Mesendoderm (in vitro differentiated cells): ENCODE results near the gene PTPRM.

Experiments used
- DNase-seq: peaks from one replicate; pipeline ENCODE4 v3.0.0; 2013
- H2AK5ac ChIP-seq: 2 replicates; pipeline ENCODE4 v1.6.1; 2013; ENCODE audit warnings: low read length, inconsistent platforms
- H2BK120ac ChIP-seq: 2 replicates; pipeline ENCODE4 v1.6.1; 2013; ENCODE audit warnings: low read depth, mild to moderate bottlenecking, low read length, moderate library complexity, mixed read lengths
- H2BK15ac ChIP-seq: replicated peaks from 2 replicates; pipeline ENCODE4 v1.6.1; 2013; ENCODE audit warnings: low read depth, mild to moderate bottlenecking, moderate library complexity
- H2BK5ac ChIP-seq: 2 replicates; pipeline ENCODE4 v1.6.1; 2013; ENCODE audit warnings: low read length, inconsistent platforms
- H3K18ac ChIP-seq: 2 replicates; pipeline ENCODE4 v1.6.1; 2013; ENCODE audit warnings: mild to moderate bottlenecking, low read length, mixed read lengths
- H3K23ac ChIP-seq: one replicate; pipeline ENCODE4 v1.6.1; 2013; ENCODE audit warnings: low read length
- H3K27ac ChIP-seq: 2 replicates; pipeline ENCODE4 v1.5.1; 2013; ENCODE audit warnings: low read depth, mild to moderate bottlenecking, inconsistent platforms, low read length, moderate library complexity
- H3K27me3 ChIP-seq: 2 replicates; pipeline ENCODE4 v1.6.1; 2013; ENCODE audit warnings: low read length, control low read depth, mild to moderate bottlenecking, inconsistent platforms; ENCODE audit not compliant: insufficient read depth, poor library complexity
- H3K36me3 ChIP-seq: 2 replicates; pipeline ENCODE4 v1.6.1; 2013; ENCODE audit warnings: low read length, inconsistent platforms; ENCODE audit not compliant: control insufficient read depth, insufficient read depth
- H3K4ac ChIP-seq: one replicate; pipeline ENCODE4 v1.6.1; 2013; ENCODE audit warnings: low read depth, mild to moderate bottlenecking, low read length, moderate library complexity
- H3K4me1 ChIP-seq: 2 replicates; pipeline ENCODE4 v1.6.1; 2013; ENCODE audit warnings: low read depth, low read length, inconsistent platforms; ENCODE audit not compliant: control insufficient read depth
- H3K4me2 ChIP-seq: 2 replicates; pipeline ENCODE4 v1.6.1; 2013; ENCODE audit warnings: low read length
- H3K4me3 ChIP-seq: 2 replicates; pipeline ENCODE4 v1.5.1; 2013; ENCODE audit warnings: mild to moderate bottlenecking, low read length
- H3K56ac ChIP-seq: one replicate; pipeline ENCODE4 v1.6.1; 2013; ENCODE audit warnings: low read length
- H3K79me1 ChIP-seq: 2 replicates; pipeline ENCODE4 v1.6.1; 2013; ENCODE audit warnings: low read length, inconsistent platforms
- H3K79me2 ChIP-seq: 2 replicates; pipeline ENCODE4 v1.6.1; 2013; ENCODE audit warnings: mild to moderate bottlenecking, low read length; ENCODE audit not compliant: control insufficient read depth, insufficient read depth
- H3K9ac ChIP-seq: 2 replicates; pipeline ENCODE4 v1.6.1; 2013; ENCODE audit warnings: low read length, inconsistent platforms
- H4K5ac ChIP-seq: one replicate; pipeline ENCODE4 v1.6.1; 2013; ENCODE audit warnings: low read length
- H4K8ac ChIP-seq: one replicate; pipeline ENCODE4 v1.6.1; 2013; ENCODE audit warnings: low read depth, mild to moderate bottlenecking, control low read depth, low read length, moderate library complexity
- WGBS: extraction: QIAGEN DNeasy Blood & Tissue Kit; methylation state at CpG from one replicate; pipeline ENCODE4 v1.1.7; 2013; ENCODE audit warnings: low lambda C conversion rate, missing lambda C conversion rate; ENCODE audit not compliant: insufficient coverage; ENCODE audit errors: extremely low coverage; 5-methylcytosine and 5-hydroxymethylcytosine counted together

PTPRM gene

DNA sequence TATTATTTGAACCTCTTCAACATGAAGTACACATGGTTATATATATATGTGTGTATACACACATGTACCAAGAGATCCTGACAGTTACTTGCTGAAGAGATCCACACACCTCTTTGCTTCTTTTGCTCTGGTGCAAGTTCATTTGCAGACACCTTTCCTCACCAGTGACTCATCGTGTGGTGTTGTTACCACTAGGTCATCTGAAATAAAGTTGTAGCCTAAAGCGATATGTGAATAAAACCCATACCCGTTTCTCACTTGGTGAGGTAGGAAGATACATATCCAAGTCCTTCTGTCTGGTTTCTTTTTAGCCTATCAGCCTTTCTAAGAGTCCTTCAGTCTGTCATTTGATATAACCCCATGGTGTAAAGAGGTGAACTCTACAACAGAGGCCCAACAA is 662.7 kb downstream of the PTPRM start:
- no peak overlapping the region for H3K27ac ChIP-seq
- no peaks in the 10 kb centered on the region for H3K27me3 ChIP-seq

GRCh38 chr18:8231316-8231715 is 664.2 kb downstream of the PTPRM start:
- no peak overlapping the region for H4K5ac ChIP-seq
- H2BK5ac ChIP-seq, result peak overlapping the region; percentile 70
- no peaks in the 10 kb centered on the region for H3K27me3 ChIP-seq
- H3K36me3 ChIP-seq, result no peaks in the 10 kb centered on the region
- H3K79me1 ChIP-seq, result no peaks in the 10 kb centered on the region
- no peak overlapping the region for H4K8ac ChIP-seq
- no peak for DNase-seq
- H3K18ac ChIP-seq, result peak overlapping the region; percentile 33
- H3K79me2 ChIP-seq, result no peaks in the 10 kb centered on the region
- peaks cover 11% of the 10 kb centered on the region for H3K4me1 ChIP-seq
- no peak overlapping the region for H3K56ac ChIP-seq
- H3K4me2 ChIP-seq, result no peak overlapping the region
- H2BK120ac ChIP-seq, result peak overlapping the region; percentile 92
- no peak overlapping the region for H3K4me3 ChIP-seq
- H3K4ac ChIP-seq, result peak overlapping the region; percentile 72
- H2AK5ac ChIP-seq, result peak overlapping the region; percentile 45
- no CpG with 5 or more reads among the region's 5 CpGs for WGBS
- no peak overlapping the region for H3K9ac ChIP-seq
- no peak overlapping the region for H3K27ac ChIP-seq
- peak overlapping the region; percentile 61 for H2BK15ac ChIP-seq
- H3K23ac ChIP-seq, result no peak overlapping the region

More for the DNA sequence above, 662.7 kb downstream of the PTPRM start:
- H3K56ac ChIP-seq, result no peak overlapping the region
- H3K4me3 ChIP-seq, result no peak overlapping the region
- no peak overlapping the region for H4K5ac ChIP-seq
- H3K79me1 ChIP-seq, result no peaks in the 10 kb centered on the region
- H3K36me3 ChIP-seq, result no peaks in the 10 kb centered on the region
- no peak overlapping the region for H3K4ac ChIP-seq
- no peak overlapping the region for H2BK15ac ChIP-seq
- no CpG with 5 or more reads among the region's 3 CpGs for WGBS
- H4K8ac ChIP-seq, result no peak overlapping the region
- H2BK5ac ChIP-seq, result no peak overlapping the region
- H3K4me1 ChIP-seq, result peaks cover 11% of the 10 kb centered on the region
- DNase-seq, result no peak
- H3K4me2 ChIP-seq, result no peak overlapping the region
- H3K9ac ChIP-seq, result no peak overlapping the region
- H3K23ac ChIP-seq, result no peak overlapping the region
- H3K18ac ChIP-seq, result no peak overlapping the region
- H2AK5ac ChIP-seq, result no peak overlapping the region
- H3K79me2 ChIP-seq, result no peaks in the 10 kb centered on the region
- H2BK120ac ChIP-seq, result no peak overlapping the region

GRCh38 chr18:8232791-8233190 is 665.7 kb downstream of the PTPRM start:
- Histone ChIP-seq H3K4me2 (no peak overlapping the region), H3K4ac (peak overlapping the region; percentile 73), H3K27me3 (no peaks in the 10 kb centered on the region), H3K9ac (no peak overlapping the region), H3K27ac (peak overlapping the region; percentile 90), H3K23ac (no peak overlapping the region), H2AK5ac (peak overlapping the region; percentile 3), H3K4me3 (no peak overlapping the region), H3K18ac (peak overlapping the region; percentile 88), H3K4me1 (peaks cover 11% of the 10 kb centered on the region), H3K79me1 (no peaks in the 10 kb centered on the region), H4K8ac (no peak overlapping the region), H2BK5ac (peak overlapping the region; percentile 100), H3K79me2 (no peaks in the 10 kb centered on the region), H4K5ac (no peak overlapping the region), H2BK120ac (peak overlapping the region; percentile 18), H3K56ac (peak overlapping the region; percentile 80), H3K36me3 (no peaks in the 10 kb centered on the region), H2BK15ac (no peak overlapping the region)
- DNase-seq, result peak; percentile 99
- WGBS, result no CpG with 5 or more reads among the region's 4 CpGs

- H3K4me2 ChIP-seq, result no peak overlapping the region
- no peak overlapping the region for H3K27ac ChIP-seq
- H3K4me1 ChIP-seq, result peaks cover 13% of the 10 kb centered on the region
- no peak overlapping the region for H3K4me3 ChIP-seq
- no peaks in the 10 kb centered on the region for H3K79me1 ChIP-seq
- no peak overlapping the region for H3K23ac ChIP-seq
- no peak overlapping the region for H3K56ac ChIP-seq
- H2BK5ac ChIP-seq, result no peak overlapping the region
- no peak overlapping the region for H3K18ac ChIP-seq
- no peak overlapping the region for H4K5ac ChIP-seq
- WGBS, result no CpG with 5 or more reads among the region's 3 CpGs
- no peak overlapping the region for H3K4ac ChIP-seq
- no peak overlapping the region for H2BK120ac ChIP-seq
- H3K9ac ChIP-seq, result no peak overlapping the region
- H3K79me2 ChIP-seq, result no peaks in the 10 kb centered on the region
- H3K36me3 ChIP-seq, result no peaks in the 10 kb centered on the region
- H2BK15ac ChIP-seq, result no peak overlapping the region
- no peaks in the 10 kb centered on the region for H3K27me3 ChIP-seq
- DNase-seq, result no peak
- no peak overlapping the region for H4K8ac ChIP-seq
- no peak overlapping the region for H2AK5ac ChIP-seq
These were observed 668.8 kb downstream of the PTPRM start for GRCh38 chr18:8235894-8236293.

DNA sequence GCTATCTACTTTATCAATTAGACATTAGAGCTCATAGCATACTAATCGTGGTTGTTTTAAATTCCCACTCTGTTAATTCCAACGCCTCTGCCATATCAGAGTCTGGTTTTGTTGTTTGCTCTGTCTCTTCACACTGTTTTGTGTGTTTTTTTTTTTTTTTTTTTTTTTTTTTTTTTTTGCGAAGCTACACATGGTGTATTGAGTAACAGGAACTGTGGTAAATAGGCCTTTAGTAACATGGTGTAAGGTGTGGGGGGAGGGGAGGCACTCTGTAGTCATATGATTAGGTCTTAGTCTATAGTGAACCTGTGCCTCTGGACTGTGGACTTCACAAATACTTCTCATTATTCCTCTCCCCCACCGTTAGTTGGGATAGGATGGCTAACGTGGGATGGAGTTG is 671.4 kb downstream of the PTPRM start:
- H4K8ac ChIP-seq, result no peak overlapping the region
- H3K27me3 ChIP-seq, result no peaks in the 10 kb centered on the region
- no peak overlapping the region for H3K4ac ChIP-seq
- H2BK15ac ChIP-seq, result peak overlapping the region; percentile 92
- peak overlapping the region; percentile 51 for H3K18ac ChIP-seq
- no peak overlapping the region for H3K27ac ChIP-seq
- H2BK5ac ChIP-seq, result peak overlapping the region; percentile 38
- no peak overlapping the region for H3K4me3 ChIP-seq
- no CpG with 5 or more reads among the region's 5 CpGs for WGBS
- H3K79me2 ChIP-seq, result no peaks in the 10 kb centered on the region
- DNase-seq, result peak; percentile 43
- H3K56ac ChIP-seq, result no peak overlapping the region
- H2AK5ac ChIP-seq, result peak overlapping the region; percentile 41
- H3K4me1 ChIP-seq, result peaks cover 4% of the 10 kb centered on the region
- peak overlapping the region; percentile 88 for H2BK120ac ChIP-seq
- H3K9ac ChIP-seq, result no peak overlapping the region
- no peaks in the 10 kb centered on the region for H3K79me1 ChIP-seq
- no peak overlapping the region for H3K4me2 ChIP-seq
- H3K23ac ChIP-seq, result no peak overlapping the region
- H3K36me3 ChIP-seq, result no peaks in the 10 kb centered on the region
- no peak overlapping the region for H4K5ac ChIP-seq

- Histone ChIP-seq H3K27me3 (no peaks in the 10 kb centered on the region), H3K79me2 (no peaks in the 10 kb centered on the region), H3K56ac (no peak overlapping the region), H2BK15ac (no peak overlapping the region), H3K27ac (no peak overlapping the region), H3K4ac (no peak overlapping the region), H2BK5ac (no peak overlapping the region), H2AK5ac (no peak overlapping the region), H3K23ac (no peak overlapping the region), H3K4me2 (no peak overlapping the region), H3K36me3 (no peaks in the 10 kb centered on the region), H3K79me1 (no peaks in the 10 kb centered on the region), H4K8ac (no peak overlapping the region), H2BK120ac (no peak overlapping the region), H3K4me3 (no peak overlapping the region), H3K4me1 (peaks cover 2% of the 10 kb centered on the region), H3K18ac (no peak overlapping the region), H4K5ac (no peak overlapping the region), H3K9ac (no peak overlapping the region)
- no CpG with 5 or more reads among the region's 1 CpG for WGBS
- DNase-seq, result no peak
These were observed 674.6 kb downstream of the PTPRM start for GRCh38 chr18:8241731-8242130.
